Measurements from ENCODE around the gene CCDC93. TPM values are rescaled to one million over a fixed set of nuclear protein-coding genes. Genes with fewer than 3 reads are reported as not detected.

The CCDC93 gene
- total and polyA plus RNA-seq, 4 donors, result 9.6 to 45.6 (median 24.2) TPM

GRCh38 chr2:117996525-117996924, 17.3 kb downstream of the CCDC93 start:
- Histone ChIP-seq H3K9me3 (ENCODE audit: control insufficient read depth in 4 of 4, insufficient read depth in 3 of 4, low read length in 3 of 4) (no peaks in the 10 kb centered on the region), H3K4me1 (ENCODE audit: control insufficient read depth in 5 of 5, insufficient read depth in 5 of 5, low read length in 5 of 5) (peaks cover 0 to 9% (median 0%) of the 10 kb centered on the region in 5 donors), H3K9ac (ENCODE audit: insufficient read depth in 1 of 2, low read length in 2 of 2) (no peak overlapping the region), H3K27me3 (ENCODE audit: control insufficient read depth in 3 of 3, insufficient read depth in 3 of 3, low read length in 2 of 3) (no peaks in the 10 kb centered on the region), H3K36me3 (ENCODE audit: control insufficient read depth in 4 of 4, insufficient read depth in 4 of 4, low read length in 4 of 4) (peaks cover 29 to 43% (median 40%) of the 10 kb centered on the region in 4 donors), H3K27ac (ENCODE audit: low read depth in 1 of 2, low read length in 1 of 2) (no peak overlapping the region), H3K4me3 (no peak overlapping the region)
- DNase-seq (no peak), ATAC-seq (ENCODE audit: insufficient read depth, low FRiP score) (no peak)
- WGBS, 2 donors, result 79 to 86% methylated on average over 3 of the region's 3 CpGs
- TF ChIP-seq, protein P1, sequence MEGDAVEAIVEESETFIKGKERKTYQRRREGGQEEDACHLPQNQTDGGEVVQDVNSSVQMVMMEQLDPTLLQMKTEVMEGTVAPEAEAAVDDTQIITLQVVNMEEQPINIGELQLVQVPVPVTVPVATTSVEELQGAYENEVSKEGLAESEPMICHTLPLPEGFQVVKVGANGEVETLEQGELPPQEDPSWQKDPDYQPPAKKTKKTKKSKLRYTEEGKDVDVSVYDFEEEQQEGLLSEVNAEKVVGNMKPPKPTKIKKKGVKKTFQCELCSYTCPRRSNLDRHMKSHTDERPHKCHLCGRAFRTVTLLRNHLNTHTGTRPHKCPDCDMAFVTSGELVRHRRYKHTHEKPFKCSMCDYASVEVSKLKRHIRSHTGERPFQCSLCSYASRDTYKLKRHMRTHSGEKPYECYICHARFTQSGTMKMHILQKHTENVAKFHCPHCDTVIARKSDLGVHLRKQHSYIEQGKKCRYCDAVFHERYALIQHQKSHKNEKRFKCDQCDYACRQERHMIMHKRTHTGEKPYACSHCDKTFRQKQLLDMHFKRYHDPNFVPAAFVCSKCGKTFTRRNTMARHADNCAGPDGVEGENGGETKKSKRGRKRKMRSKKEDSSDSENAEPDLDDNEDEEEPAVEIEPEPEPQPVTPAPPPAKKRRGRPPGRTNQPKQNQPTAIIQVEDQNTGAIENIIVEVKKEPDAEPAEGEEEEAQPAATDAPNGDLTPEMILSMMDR (IDR thresholded peaks at IDR 0.05; ENCODE audit: control extremely low read depth, extremely low read depth), result no peak

- Histone ChIP-seq H3K9me3 (ENCODE audit: control insufficient read depth in 4 of 4, insufficient read depth in 3 of 4, low read length in 3 of 4) (no peaks in the 10 kb centered on the region), H3K4me3 (no peak overlapping the region), H3K4me1 (ENCODE audit: control insufficient read depth in 5 of 5, insufficient read depth in 5 of 5, low read length in 5 of 5) (peaks cover 0 to 9% (median 0%) of the 10 kb centered on the region in 5 donors), H3K9ac (ENCODE audit: insufficient read depth in 1 of 2, low read length in 2 of 2) (no peak overlapping the region), H3K27me3 (ENCODE audit: control insufficient read depth in 3 of 3, insufficient read depth in 3 of 3, low read length in 2 of 3) (no peaks in the 10 kb centered on the region), H3K27ac (ENCODE audit: low read depth in 1 of 2, low read length in 1 of 2) (no peak overlapping the region), H3K36me3 (ENCODE audit: control insufficient read depth in 4 of 4, insufficient read depth in 4 of 4, low read length in 4 of 4) (peaks cover 29 to 38% (median 35%) of the 10 kb centered on the region in 4 donors)
- 68 to 79% methylated on average over 4 of the region's 4 CpGs for WGBS, 2 donors
- TF ChIP-seq, protein P1 (IDR thresholded peaks at IDR 0.05; ENCODE audit: control extremely low read depth, extremely low read depth), result no peak
- ATAC-seq (ENCODE audit: insufficient read depth, low FRiP score) (no peak), DNase-seq (no peak)
Measured at GRCh38 chr2:117994729-117995128, 19.1 kb downstream of the CCDC93 start.

DNA sequence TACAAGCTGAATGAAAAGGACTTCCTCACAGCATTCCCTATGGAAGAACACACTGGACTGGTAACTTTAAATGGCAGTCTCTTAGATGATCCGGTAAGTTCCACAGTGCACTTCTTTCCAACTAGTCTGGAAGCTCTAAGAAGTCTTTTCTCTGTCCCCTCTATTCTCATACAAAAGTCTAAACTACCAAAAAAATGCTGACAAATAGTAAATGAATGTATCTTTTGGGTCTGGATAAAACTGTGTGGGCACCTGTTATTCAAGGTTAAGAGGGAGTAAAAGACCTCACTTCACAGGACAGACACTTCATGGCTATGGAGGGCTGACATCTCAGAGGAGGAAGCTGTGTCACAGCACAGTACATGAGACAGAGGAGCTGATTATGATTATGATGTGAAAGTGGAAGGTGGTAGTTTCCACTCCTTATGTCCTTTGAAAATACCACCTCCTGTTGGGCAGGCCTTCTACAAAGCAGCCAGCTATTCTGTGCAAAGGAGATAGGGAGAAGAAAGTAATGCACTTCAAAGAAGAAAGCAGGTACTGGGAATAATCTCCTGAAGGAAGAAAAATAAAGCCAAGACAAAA, 23.9 kb downstream of the CCDC93 start:
- Histone ChIP-seq H3K36me3 (ENCODE audit: control insufficient read depth in 4 of 4, insufficient read depth in 4 of 4, low read length in 4 of 4) (peaks cover 15 to 35% (median 26%) of the 10 kb centered on the region in 4 donors), H3K9ac (ENCODE audit: insufficient read depth in 1 of 2, low read length in 2 of 2) (no peak overlapping the region), H3K27me3 (ENCODE audit: control insufficient read depth in 3 of 3, insufficient read depth in 3 of 3, low read length in 2 of 3) (no peaks in the 10 kb centered on the region), H3K4me1 (ENCODE audit: control insufficient read depth in 5 of 5, insufficient read depth in 5 of 5, low read length in 5 of 5) (no peaks in the 10 kb centered on the region), H3K9me3 (ENCODE audit: control insufficient read depth in 4 of 4, insufficient read depth in 3 of 4, low read length in 3 of 4) (no peaks in the 10 kb centered on the region), H3K4me3 (no peak overlapping the region), H3K27ac (ENCODE audit: low read depth in 1 of 2, low read length in 1 of 2) (no peak overlapping the region)
- TF ChIP-seq, protein P1 (IDR thresholded peaks at IDR 0.05; ENCODE audit: control extremely low read depth, extremely low read depth), result no peak
- DNase-seq (no peak), ATAC-seq (ENCODE audit: insufficient read depth, low FRiP score) (no peak)
- WGBS, 2 donors, result 98 to 100% methylated on average over 1 of the region's 1 CpG

- Histone ChIP-seq H3K36me3 (ENCODE audit: control insufficient read depth in 4 of 4, insufficient read depth in 4 of 4, low read length in 4 of 4) (peaks cover 12 to 34% (median 21%) of the 10 kb centered on the region in 4 donors), H3K27ac (ENCODE audit: low read depth in 1 of 2, low read length in 1 of 2) (no peak overlapping the region), H3K9ac (ENCODE audit: insufficient read depth in 1 of 2, low read length in 2 of 2) (no peak overlapping the region), H3K4me1 (ENCODE audit: control insufficient read depth in 5 of 5, insufficient read depth in 5 of 5, low read length in 5 of 5) (peaks cover 0 to 5% (median 0%) of the 10 kb centered on the region in 5 donors), H3K27me3 (ENCODE audit: control insufficient read depth in 3 of 3, insufficient read depth in 3 of 3, low read length in 2 of 3) (no peaks in the 10 kb centered on the region), H3K4me3 (no peak overlapping the region), H3K9me3 (ENCODE audit: control insufficient read depth in 4 of 4, insufficient read depth in 3 of 4, low read length in 3 of 4) (no peaks in the 10 kb centered on the region)
- no peak for DNase-seq
- TF ChIP-seq, protein P1 (IDR thresholded peaks at IDR 0.05; ENCODE audit: control extremely low read depth, extremely low read depth), result no peak
- 99 to 100% methylated on average over 2 of the region's 2 CpGs for WGBS, 2 donors
- ATAC-seq (ENCODE audit: insufficient read depth, low FRiP score), result no peak
Measured at GRCh38 chr2:117987121-117987520, 26.7 kb downstream of the CCDC93 start.
